ENCODE data around the gene HES6. TPM values are rescaled to one million over a fixed set of nuclear protein-coding genes. Genes with fewer than 3 reads are reported as not detected.

Gene HES6, protein sequence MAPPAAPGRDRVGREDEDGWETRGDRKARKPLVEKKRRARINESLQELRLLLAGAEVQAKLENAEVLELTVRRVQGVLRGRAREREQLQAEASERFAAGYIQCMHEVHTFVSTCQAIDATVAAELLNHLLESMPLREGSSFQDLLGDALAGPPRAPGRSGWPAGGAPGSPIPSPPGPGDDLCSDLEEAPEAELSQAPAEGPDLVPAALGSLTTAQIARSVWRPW
- total RNA-seq (2022; extraction: Qiagen RNA extraction; ENCODE audit: low read depth), result 11.1 to 14.8 TPM (median 12.2 TPM) in 5 replicates

GRCh38 chr2:238239863-238240756, at the start of gene HES6:
TSS of gene HES6 (minus strand) at chr2:238240038. CDS start at chr2:238239905, 133 bp downstream.

GRCh38 chr2:238287737-238288649, 48.2 kb upstream of the HES6 start, which contains the start of gene PER2:
TSS of gene PER2 (minus strand) at chr2:238288610. CDS start at chr2:238277936, 10,674 bp downstream.

GRCh38 chr2:238203094-238203972, 36.5 kb downstream of the HES6 start, which contains the start of gene ILKAP:
TSS of gene ILKAP (minus strand) at chr2:238203695. CDS start at chr2:238203553, 142 bp downstream.

Other genes starting within 250 kb of the HES6 start
- 19.7 to 26.6 TPM (median 23.2 TPM) in 5 replicates for gene SCLY, start 179.0 kb downstream of the HES6 start, total RNA-seq (2022; extraction: Qiagen RNA extraction; ENCODE audit: low read depth)
- gene ESPNL, start 139.7 kb downstream of the HES6 start, total RNA-seq (2022; extraction: Qiagen RNA extraction; ENCODE audit: low read depth), result 0.06 to 0.46 TPM (median 0.18 TPM) in 5 replicates
- gene KLHL30, start 101.4 kb downstream of the HES6 start, total RNA-seq (2022; extraction: Qiagen RNA extraction; ENCODE audit: low read depth), result 0.07 to 0.22 TPM (median 0.12 TPM) in 5 replicates
- gene ERFE, start 81.1 kb downstream of the HES6 start, total RNA-seq (2022; extraction: Qiagen RNA extraction; ENCODE audit: low read depth), result 6.3 to 8.3 TPM (median 7.7 TPM) in 5 replicates
- 32.7 to 44.2 TPM (median 42.8 TPM) in 5 replicates for gene ILKAP, start 36.3 kb downstream of the HES6 start, total RNA-seq (2022; extraction: Qiagen RNA extraction; ENCODE audit: low read depth)
- gene PER2, start 48.6 kb upstream of the HES6 start, total RNA-seq (2022; extraction: Qiagen RNA extraction; ENCODE audit: low read depth), result 3.7 to 4.5 TPM (median 4.0 TPM) in 5 replicates
- gene TRAF3IP1, start 80.5 kb upstream of the HES6 start, total RNA-seq (2022; extraction: Qiagen RNA extraction; ENCODE audit: low read depth), result 11.1 to 16.3 TPM (median 13.2 TPM) in 5 replicates
- gene ASB1, start 186.9 kb upstream of the HES6 start, total RNA-seq (2022; extraction: Qiagen RNA extraction; ENCODE audit: low read depth), result 39.5 to 59.6 TPM (median 56.2 TPM) in 5 replicates